HepG2 (cell line): ENCODE measurements around the gene FIBCD1. TPM values are rescaled to one million over a fixed set of nuclear protein-coding genes. Genes with fewer than 3 reads are reported as not detected.

ENCODE experiments used
- BCL6 ChIP-seq: IDR thresholded peaks from 2 replicates; pipeline ENCODE4 v1.6.1; 2016; ENCODE audit warnings: missing genetic modification reagents, missing compliant biosample characterization
- CHD4 ChIP-seq: fragments of 200-600 bp; sonication (generic); IDR thresholded peaks from 2 replicates; pipeline ENCODE4 v1.7.0; 2017; ENCODE audit warnings: mild to moderate bottlenecking, low read length, borderline replicate concordance
- HOXA5 ChIP-seq: sonication (generic); formaldehyde crosslinking; IDR thresholded peaks from 2 replicates; pipeline ENCODE4 v1.4.0; 2020; ENCODE audit warnings: missing genetic modification reagents
- IRX3 ChIP-seq: sonication (generic); formaldehyde crosslinking; IDR thresholded peaks from 2 replicates; pipeline ENCODE4 v1.8.1; 2023; ENCODE audit warnings: mild to moderate bottlenecking, low read depth, missing genetic modification reagents, borderline replicate concordance
- KDM1A ChIP-seq: IDR thresholded peaks from 2 replicates; pipeline ENCODE4 v1.6.1; 2016; ENCODE audit warnings: missing compliant biosample characterization
- NCOA2 ChIP-seq: sonication (generic); formaldehyde crosslinking; IDR thresholded peaks from 2 replicates; pipeline ENCODE4 v1.8.0; 2022; ENCODE audit warnings: inconsistent platforms
- RBFOX2 ChIP-seq: fragments of 200-400 bp; formaldehyde crosslinking; IDR thresholded peaks from 2 replicates; pipeline ENCODE4 v1.6.1; 2017; ENCODE audit warnings: low read depth, mild to moderate bottlenecking, low read length
- RXRB ChIP-seq: IDR thresholded peaks from 2 replicates; pipeline ENCODE4 v1.6.1; 2016; ENCODE audit warnings: borderline replicate concordance, missing genetic modification reagents, missing compliant biosample characterization
- SMYD3 ChIP-seq: sonication (generic); formaldehyde crosslinking; IDR thresholded peaks from 2 replicates; pipeline ENCODE4 v1.8.1; 2023; ENCODE audit warnings: mild to moderate bottlenecking, missing genetic modification reagents
- SOX6 ChIP-seq, 2 experiments: fragments of 450-650 bp in 1 of 2; sonication (generic) in 1 of 2; formaldehyde crosslinking in 1 of 2; IDR thresholded peaks; 2 replicates each; pipeline versions ENCODE4 v1.4.0 to v1.6.1; 2017 to 2020; ENCODE audit warnings: antibody characterized with exemption in 1 of 2, mild to moderate bottlenecking in 1 of 2, missing genetic modification reagents in 1 of 2
- SP140L ChIP-seq: sonication (generic); formaldehyde crosslinking; IDR thresholded peaks from 2 replicates; pipeline ENCODE4 v1.4.0; 2020; ENCODE audit warnings: missing genetic modification reagents, borderline replicate concordance
- SP5 ChIP-seq: IDR thresholded peaks from 2 replicates; pipeline ENCODE4 v1.6.1; 2016; ENCODE audit warnings: low read depth, borderline replicate concordance
- TBX2 ChIP-seq: sonication (generic); formaldehyde crosslinking; IDR thresholded peaks from 2 replicates; pipeline ENCODE4 v1.5.0; 2020; ENCODE audit warnings: missing genetic modification reagents, mild to moderate bottlenecking, borderline replicate concordance
- ZMYM3 ChIP-seq: sonication (generic); formaldehyde crosslinking; IDR thresholded peaks from 2 replicates; pipeline ENCODE4 v1.5.1; 2020; ENCODE audit warnings: mild to moderate bottlenecking, missing genetic modification reagents
- ZNF207 ChIP-seq: fragments of 450-650 bp; IDR thresholded peaks from 2 replicates; pipeline ENCODE4 v1.6.1; 2016; ENCODE audit warnings: antibody characterized with exemption, borderline replicate concordance
- ZNF263 ChIP-seq: sonication (generic); formaldehyde crosslinking; IDR thresholded peaks from 2 replicates; pipeline ENCODE4 v1.4.0; 2020; ENCODE audit warnings: missing genetic modification reagents
- ZNF3 ChIP-seq: IDR thresholded peaks from 2 replicates; pipeline ENCODE4 v1.7.0; 2017; ENCODE audit warnings: inconsistent platforms
- ZNF724P ChIP-seq: sonication (generic); formaldehyde crosslinking; IDR thresholded peaks from 2 replicates; pipeline ENCODE4 v1.8.0; 2022; ENCODE audit warnings: missing genetic modification reagents, borderline replicate concordance
- polyA plus RNA-seq, 8 experiments: library from polyadenylated mRNA; depleted of rRNA in 3 of 8; stranded (reverse) in 7 of 8; unstranded in 1 of 8; fragments of >200 nt; fragmentation: Illumina TruSeq in 4 of 8; extraction: Trizol in 4 of 8; gene quantifications; 2 replicates each; pipeline versions ENCODE4 v1.2.1 to v1.2.3, GENCODE V29; 2011 to 2016; ENCODE audit warnings: low read depth in 4 of 8, missing spikeins in 1 of 8, mixed read lengths in 1 of 8; ENCODE audit not compliant: insufficient read depth in 1 of 8
- total RNA-seq, 5 experiments: library from RNA; depleted of rRNA; stranded (reverse); fragments of >200 nt; fragmentation: Illumina TruSeq; extraction: Trizol; gene quantifications; 2 replicates each; pipeline ENCODE4 v1.2.3, GENCODE V29; 2016; ENCODE audit warnings: low read depth in 1 of 5
- TF ChIP-seq, protein P1 (sequence below): sonication (generic); formaldehyde crosslinking; IDR thresholded peaks from 2 replicates; pipeline ENCODE4 v1.4.0; 2020; ENCODE audit warnings: missing genetic modification reagents
- TF ChIP-seq, protein P2 (sequence below): IDR thresholded peaks from 2 replicates; pipeline ENCODE4 v1.6.1; 2016; ENCODE audit warnings: control low read depth
- TF ChIP-seq, protein P3 (sequence below): sonication (generic); formaldehyde crosslinking; IDR thresholded peaks from 2 replicates; pipeline ENCODE4 v1.5.1; 2020; ENCODE audit warnings: mild to moderate bottlenecking, missing genetic modification reagents, moderate library complexity
- TF ChIP-seq, protein P4 (sequence below): sonication (generic); formaldehyde crosslinking; IDR thresholded peaks from 2 replicates; pipeline ENCODE4 v1.8.0; 2022; ENCODE audit warnings: low read depth, missing genetic modification reagents

The FIBCD1 gene
- total and polyA plus RNA-seq, 2 of the 13 experiments (the other 11 are each of a cell fraction or from before 2014, with no cell fraction given) = 0.55 to 0.89 TPM

DNA sequence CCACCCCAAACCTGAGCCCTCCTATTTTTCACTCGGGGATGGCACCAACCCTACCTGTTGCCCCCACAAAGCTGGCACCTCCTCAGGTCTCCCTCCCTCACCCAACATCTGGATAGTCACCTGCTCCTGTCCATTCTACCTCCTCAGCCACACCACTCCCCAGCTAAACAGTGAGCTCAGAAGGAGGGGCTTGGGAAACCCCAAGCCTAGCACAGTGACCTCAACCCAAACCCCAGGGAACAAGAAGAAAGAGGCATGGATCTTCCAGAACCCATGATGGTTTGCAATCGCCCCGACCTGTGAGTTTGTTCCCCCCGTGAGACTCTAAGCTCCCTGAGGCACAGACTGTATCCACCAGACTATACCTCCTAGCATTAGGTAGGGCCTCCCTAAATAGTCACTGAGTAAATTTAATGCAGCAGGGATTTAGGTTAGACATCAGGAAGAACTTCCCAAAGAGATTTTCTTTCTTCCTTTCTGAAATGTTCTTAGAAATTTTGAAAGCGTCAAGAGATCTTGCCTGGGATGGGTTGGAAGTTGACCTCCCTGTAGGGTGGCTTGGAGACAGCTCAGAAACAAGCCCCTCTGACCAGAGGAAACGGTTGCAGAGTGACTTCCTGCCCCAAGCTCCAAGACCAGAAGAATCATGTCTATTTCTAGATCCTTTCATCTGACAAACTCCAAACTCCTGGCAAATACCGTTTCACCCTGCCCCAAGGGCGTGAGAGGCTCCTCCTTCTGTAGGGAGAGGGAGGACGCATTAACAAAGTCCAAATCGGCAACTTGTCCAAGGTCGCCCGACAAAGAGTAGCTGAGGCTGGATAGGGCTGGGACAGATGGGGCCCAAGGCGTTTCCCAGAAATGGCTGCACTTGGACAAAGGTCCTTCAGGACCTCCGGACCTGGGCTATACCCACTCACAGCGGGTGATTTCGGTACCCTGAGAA is 4.1 kb downstream of the FIBCD1 start (continued):
- TF ChIP-seq BCL6 (CRISPR knock-in tag) (0 out of 2 replicates have a peak, but pooled peaks have one; percentile 18), SOX6 (IDR thresholded peaks at IDR 0.05) (no peak), SOX6 (CRISPR knock-in tag; IDR thresholded peaks at IDR 0.05) (peak; percentile 36), SMYD3 (no peak), KDM1A (peak; percentile 29; the same call in 1 of the 2 replicates), ZNF724P (no peak), CHD4 (peak; percentile 18; the same call in 1 of the 2 replicates), ZNF207 (no peak), RBFOX2 (no peak), ZMYM3 (CRISPR knock-in tag) (peak; percentile 65; the same call in 1 of the 2 replicates), TBX2 (peak; percentile 52), SP5 (CRISPR knock-in tag) (0 out of 2 replicates have a peak, but pooled peaks have one; percentile 32), IRX3 (no peak), HOXA5 (CRISPR knock-in tag) (no peak), RXRB (CRISPR knock-in tag) (peak; percentile 24; the same call in 1 of the 2 replicates), SP140L (CRISPR knock-in tag) (no peak), ZNF263 (peak; percentile 77), NCOA2 (CRISPR knock-in tag) (peak; percentile 72), ZNF3 (CRISPR knock-in tag) (no peak)
- TF ChIP-seq, protein P1, sequence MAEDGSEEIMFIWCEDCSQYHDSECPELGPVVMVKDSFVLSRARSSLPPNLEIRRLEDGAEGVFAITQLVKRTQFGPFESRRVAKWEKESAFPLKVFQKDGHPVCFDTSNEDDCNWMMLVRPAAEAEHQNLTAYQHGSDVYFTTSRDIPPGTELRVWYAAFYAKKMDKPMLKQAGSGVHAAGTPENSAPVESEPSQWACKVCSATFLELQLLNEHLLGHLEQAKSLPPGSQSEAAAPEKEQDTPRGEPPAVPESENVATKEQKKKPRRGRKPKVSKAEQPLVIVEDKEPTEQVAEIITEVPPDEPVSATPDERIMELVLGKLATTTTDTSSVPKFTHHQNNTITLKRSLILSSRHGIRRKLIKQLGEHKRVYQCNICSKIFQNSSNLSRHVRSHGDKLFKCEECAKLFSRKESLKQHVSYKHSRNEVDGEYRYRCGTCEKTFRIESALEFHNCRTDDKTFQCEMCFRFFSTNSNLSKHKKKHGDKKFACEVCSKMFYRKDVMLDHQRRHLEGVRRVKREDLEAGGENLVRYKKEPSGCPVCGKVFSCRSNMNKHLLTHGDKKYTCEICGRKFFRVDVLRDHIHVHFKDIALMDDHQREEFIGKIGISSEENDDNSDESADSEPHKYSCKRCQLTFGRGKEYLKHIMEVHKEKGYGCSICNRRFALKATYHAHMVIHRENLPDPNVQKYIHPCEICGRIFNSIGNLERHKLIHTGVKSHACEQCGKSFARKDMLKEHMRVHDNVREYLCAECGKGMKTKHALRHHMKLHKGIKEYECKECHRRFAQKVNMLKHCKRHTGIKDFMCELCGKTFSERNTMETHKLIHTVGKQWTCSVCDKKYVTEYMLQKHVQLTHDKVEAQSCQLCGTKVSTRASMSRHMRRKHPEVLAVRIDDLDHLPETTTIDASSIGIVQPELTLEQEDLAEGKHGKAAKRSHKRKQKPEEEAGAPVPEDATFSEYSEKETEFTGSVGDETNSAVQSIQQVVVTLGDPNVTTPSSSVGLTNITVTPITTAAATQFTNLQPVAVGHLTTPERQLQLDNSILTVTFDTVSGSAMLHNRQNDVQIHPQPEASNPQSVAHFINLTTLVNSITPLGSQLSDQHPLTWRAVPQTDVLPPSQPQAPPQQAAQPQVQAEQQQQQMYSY (CRISPR knock-in tag) = no peak
- TF ChIP-seq, protein P2, sequence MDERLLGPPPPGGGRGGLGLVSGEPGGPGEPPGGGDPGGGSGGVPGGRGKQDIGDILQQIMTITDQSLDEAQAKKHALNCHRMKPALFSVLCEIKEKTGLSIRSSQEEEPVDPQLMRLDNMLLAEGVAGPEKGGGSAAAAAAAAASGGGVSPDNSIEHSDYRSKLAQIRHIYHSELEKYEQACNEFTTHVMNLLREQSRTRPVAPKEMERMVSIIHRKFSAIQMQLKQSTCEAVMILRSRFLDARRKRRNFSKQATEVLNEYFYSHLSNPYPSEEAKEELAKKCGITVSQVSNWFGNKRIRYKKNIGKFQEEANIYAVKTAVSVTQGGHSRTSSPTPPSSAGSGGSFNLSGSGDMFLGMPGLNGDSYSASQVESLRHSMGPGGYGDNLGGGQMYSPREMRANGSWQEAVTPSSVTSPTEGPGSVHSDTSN (CRISPR knock-in tag) = no peak
- TF ChIP-seq, protein P3, sequence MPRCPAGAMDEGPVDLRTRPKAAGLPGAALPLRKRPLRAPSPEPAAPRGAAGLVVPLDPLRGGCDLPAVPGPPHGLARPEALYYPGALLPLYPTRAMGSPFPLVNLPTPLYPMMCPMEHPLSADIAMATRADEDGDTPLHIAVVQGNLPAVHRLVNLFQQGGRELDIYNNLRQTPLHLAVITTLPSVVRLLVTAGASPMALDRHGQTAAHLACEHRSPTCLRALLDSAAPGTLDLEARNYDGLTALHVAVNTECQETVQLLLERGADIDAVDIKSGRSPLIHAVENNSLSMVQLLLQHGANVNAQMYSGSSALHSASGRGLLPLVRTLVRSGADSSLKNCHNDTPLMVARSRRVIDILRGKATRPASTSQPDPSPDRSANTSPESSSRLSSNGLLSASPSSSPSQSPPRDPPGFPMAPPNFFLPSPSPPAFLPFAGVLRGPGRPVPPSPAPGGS (CRISPR knock-in tag) = peak; percentile 13; the same call in 1 of the 2 replicates
- TF ChIP-seq, protein P4, sequence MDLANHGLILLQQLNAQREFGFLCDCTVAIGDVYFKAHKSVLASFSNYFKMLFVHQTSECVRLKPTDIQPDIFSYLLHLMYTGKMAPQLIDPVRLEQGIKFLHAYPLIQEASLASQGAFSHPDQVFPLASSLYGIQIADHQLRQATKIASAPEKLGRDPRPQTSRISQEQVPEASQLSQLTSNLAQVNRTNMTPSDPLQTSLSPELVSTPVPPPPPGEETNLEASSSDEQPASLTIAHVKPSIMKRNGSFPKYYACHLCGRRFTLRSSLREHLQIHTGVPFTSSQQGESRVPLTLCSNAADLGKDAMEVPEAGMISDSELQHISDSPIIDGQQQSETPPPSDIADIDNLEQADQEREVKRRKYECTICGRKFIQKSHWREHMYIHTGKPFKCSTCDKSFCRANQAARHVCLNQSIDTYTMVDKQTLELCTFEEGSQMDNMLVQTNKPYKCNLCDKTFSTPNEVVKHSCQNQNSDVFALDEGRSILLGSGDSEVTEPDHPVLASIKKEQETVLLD (CRISPR knock-in tag) = no peak
